ENCODE measurements around the gene C14orf180. TPM values are rescaled to one million over a fixed set of nuclear protein-coding genes. Genes with fewer than 3 reads are reported as not detected.

Gene C14orf180
- total RNA-seq, 1 experiment from 2014 or later: not detected

DNA sequence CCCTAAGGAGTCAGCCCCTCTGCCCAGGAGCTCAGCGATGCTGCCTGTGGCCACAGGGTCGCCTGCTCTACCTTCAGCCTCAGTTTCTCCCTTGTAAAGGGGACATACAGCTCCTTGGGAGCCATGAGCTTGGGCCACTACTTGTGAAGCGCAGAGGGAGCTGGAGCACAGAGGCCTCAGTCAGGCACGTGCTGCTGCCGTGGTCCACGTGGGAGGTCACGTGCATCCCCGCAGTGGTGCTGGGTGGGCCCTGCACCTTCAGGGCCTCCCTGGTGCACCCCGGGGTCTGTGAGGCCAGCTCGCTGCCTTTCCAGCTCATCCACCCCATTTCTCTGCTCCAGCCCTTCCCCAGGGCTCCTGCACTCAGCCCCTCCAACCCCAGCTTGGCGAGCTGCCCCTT lies 10.9 kb upstream of the C14orf180 start:
- CTCF ChIA-PET: no interaction called here
- POLR2A ChIA-PET: no interaction called here
- Mint-ChIP-seq H3K4me1 (peaks cover 3% of the 10 kb centered on the region; the same call in 1 of the 2 replicates), H3K27me3 (ENCODE audit: low read depth) (no peaks in the 10 kb centered on the region), H3K27ac (no peak overlapping the region), H3K4me3 (no peak overlapping the region), H3K9me3 (no peaks in the 10 kb centered on the region), H3K36me3 (no peaks in the 10 kb centered on the region)
- ATAC-seq (no peak), DNase-seq (ENCODE audit: low spot score) (no peak)
- TF ChIP-seq, protein P1, sequence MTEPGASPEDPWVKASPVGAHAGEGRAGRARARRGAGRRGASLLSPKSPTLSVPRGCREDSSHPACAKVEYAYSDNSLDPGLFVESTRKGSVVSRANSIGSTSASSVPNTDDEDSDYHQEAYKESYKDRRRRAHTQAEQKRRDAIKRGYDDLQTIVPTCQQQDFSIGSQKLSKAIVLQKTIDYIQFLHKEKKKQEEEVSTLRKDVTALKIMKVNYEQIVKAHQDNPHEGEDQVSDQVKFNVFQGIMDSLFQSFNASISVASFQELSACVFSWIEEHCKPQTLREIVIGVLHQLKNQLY (CRISPR knock-in tag; IDR thresholded peaks at IDR 0.05): no peak
- TF ChIP-seq IRF2 (CRISPR knock-in tag; IDR thresholded peaks at IDR 0.05; ENCODE audit: borderline replicate concordance, low read depth): no peak
- TF ChIP-seq, protein P2, sequence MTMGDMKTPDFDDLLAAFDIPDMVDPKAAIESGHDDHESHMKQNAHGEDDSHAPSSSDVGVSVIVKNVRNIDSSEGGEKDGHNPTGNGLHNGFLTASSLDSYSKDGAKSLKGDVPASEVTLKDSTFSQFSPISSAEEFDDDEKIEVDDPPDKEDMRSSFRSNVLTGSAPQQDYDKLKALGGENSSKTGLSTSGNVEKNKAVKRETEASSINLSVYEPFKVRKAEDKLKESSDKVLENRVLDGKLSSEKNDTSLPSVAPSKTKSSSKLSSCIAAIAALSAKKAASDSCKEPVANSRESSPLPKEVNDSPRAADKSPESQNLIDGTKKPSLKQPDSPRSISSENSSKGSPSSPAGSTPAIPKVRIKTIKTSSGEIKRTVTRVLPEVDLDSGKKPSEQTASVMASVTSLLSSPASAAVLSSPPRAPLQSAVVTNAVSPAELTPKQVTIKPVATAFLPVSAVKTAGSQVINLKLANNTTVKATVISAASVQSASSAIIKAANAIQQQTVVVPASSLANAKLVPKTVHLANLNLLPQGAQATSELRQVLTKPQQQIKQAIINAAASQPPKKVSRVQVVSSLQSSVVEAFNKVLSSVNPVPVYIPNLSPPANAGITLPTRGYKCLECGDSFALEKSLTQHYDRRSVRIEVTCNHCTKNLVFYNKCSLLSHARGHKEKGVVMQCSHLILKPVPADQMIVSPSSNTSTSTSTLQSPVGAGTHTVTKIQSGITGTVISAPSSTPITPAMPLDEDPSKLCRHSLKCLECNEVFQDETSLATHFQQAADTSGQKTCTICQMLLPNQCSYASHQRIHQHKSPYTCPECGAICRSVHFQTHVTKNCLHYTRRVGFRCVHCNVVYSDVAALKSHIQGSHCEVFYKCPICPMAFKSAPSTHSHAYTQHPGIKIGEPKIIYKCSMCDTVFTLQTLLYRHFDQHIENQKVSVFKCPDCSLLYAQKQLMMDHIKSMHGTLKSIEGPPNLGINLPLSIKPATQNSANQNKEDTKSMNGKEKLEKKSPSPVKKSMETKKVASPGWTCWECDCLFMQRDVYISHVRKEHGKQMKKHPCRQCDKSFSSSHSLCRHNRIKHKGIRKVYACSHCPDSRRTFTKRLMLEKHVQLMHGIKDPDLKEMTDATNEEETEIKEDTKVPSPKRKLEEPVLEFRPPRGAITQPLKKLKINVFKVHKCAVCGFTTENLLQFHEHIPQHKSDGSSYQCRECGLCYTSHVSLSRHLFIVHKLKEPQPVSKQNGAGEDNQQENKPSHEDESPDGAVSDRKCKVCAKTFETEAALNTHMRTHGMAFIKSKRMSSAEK (CRISPR knock-in tag; IDR thresholded peaks at IDR 0.05; ENCODE audit: borderline replicate concordance): no peak
- TF ChIP-seq ATF1 (CRISPR knock-in tag; IDR thresholded peaks at IDR 0.05): no peak
- no peak for TF ChIP-seq RELA (CRISPR knock-in tag; IDR thresholded peaks at IDR 0.05; ENCODE audit: borderline replicate concordance)

DNA sequence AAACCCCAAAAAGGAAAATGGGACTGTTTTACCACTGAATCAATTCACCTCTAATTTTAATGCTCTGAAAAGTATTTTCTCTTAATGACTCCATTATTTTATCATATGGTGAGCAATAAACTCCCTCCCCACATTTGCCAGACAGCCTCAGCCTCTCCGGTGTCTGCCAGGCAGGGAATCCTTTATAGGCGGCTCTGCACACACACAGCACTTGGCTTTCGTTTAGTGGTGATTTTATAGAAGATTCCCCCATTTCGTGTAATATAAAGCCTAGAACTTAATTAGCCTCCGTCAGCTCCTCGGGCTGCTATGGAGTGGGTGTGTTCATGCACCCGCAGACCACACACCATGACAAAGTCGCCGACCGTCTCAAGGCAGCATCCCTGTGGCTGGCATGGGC lies 10.1 kb upstream of the C14orf180 start:
- H3K27ac Mint-ChIP-seq: no peak overlapping the region
- H3K27me3 Mint-ChIP-seq (ENCODE audit: low read depth): no peaks in the 10 kb centered on the region
- CTCF ChIA-PET: no interaction called here

More for the DNA sequence above, 10.1 kb upstream of the C14orf180 start:
- H3K36me3 Mint-ChIP-seq: no peaks in the 10 kb centered on the region
- no peaks in the 10 kb centered on the region for H3K9me3 Mint-ChIP-seq
- POLR2A ChIA-PET: no interaction called here
- no peak for DNase-seq (ENCODE audit: low spot score)
- ATAC-seq: no peak
- H3K4me1 Mint-ChIP-seq: peaks cover 3% of the 10 kb centered on the region; the same call in 1 of the 2 replicates
- TF ChIP-seq, protein P3, sequence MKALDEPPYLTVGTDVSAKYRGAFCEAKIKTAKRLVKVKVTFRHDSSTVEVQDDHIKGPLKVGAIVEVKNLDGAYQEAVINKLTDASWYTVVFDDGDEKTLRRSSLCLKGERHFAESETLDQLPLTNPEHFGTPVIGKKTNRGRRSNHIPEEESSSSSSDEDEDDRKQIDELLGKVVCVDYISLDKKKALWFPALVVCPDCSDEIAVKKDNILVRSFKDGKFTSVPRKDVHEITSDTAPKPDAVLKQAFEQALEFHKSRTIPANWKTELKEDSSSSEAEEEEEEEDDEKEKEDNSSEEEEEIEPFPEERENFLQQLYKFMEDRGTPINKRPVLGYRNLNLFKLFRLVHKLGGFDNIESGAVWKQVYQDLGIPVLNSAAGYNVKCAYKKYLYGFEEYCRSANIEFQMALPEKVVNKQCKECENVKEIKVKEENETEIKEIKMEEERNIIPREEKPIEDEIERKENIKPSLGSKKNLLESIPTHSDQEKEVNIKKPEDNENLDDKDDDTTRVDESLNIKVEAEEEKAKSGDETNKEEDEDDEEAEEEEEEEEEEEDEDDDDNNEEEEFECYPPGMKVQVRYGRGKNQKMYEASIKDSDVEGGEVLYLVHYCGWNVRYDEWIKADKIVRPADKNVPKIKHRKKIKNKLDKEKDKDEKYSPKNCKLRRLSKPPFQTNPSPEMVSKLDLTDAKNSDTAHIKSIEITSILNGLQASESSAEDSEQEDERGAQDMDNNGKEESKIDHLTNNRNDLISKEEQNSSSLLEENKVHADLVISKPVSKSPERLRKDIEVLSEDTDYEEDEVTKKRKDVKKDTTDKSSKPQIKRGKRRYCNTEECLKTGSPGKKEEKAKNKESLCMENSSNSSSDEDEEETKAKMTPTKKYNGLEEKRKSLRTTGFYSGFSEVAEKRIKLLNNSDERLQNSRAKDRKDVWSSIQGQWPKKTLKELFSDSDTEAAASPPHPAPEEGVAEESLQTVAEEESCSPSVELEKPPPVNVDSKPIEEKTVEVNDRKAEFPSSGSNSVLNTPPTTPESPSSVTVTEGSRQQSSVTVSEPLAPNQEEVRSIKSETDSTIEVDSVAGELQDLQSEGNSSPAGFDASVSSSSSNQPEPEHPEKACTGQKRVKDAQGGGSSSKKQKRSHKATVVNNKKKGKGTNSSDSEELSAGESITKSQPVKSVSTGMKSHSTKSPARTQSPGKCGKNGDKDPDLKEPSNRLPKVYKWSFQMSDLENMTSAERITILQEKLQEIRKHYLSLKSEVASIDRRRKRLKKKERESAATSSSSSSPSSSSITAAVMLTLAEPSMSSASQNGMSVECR (CRISPR knock-in tag; IDR thresholded peaks at IDR 0.05; ENCODE audit: borderline replicate concordance): no peak
- TF ChIP-seq, protein P2 (CRISPR knock-in tag; IDR thresholded peaks at IDR 0.05; ENCODE audit: borderline replicate concordance): no peak
- TF ChIP-seq ZNF317 (CRISPR knock-in tag; IDR thresholded peaks at IDR 0.05; ENCODE audit: borderline replicate concordance, low read depth): no peak
- H3K4me3 Mint-ChIP-seq: no peak overlapping the region
